Common myeloid progenitor, CD34-positive (primary cell): Measurements from ENCODE around the gene MGST2.

Source experiments
- CTCF ChIA-PET: fragments of 350-600 bp; sonication (Branson Sonifier 250); formaldehyde crosslinking; loops from one replicate; lab custom pipeline; 2021; ENCODE audit warnings: antibody characterized with exemption; lab: Charles Lee
- POLR2A ChIA-PET: fragments of 350-600 bp; sonication (Branson Sonifier 250); formaldehyde crosslinking; loops from one replicate; lab custom pipeline; 2021; ENCODE audit warnings: antibody characterized with exemption; lab: Charles Lee
- DNase-seq, 3 donors: peaks; one replicate each; pipeline versions ENCODE4 v3.0.0 to v3.0.0-alpha.2; 2013
- H3K27ac ChIP-seq, 2 experiments: 1 replicate in 1 of 2; 2 replicates in 1 of 2; pipeline ENCODE4 v1.7.0; 2013; ENCODE audit warnings: inconsistent platforms in 2 of 2, low read length in 2 of 2, mild to moderate bottlenecking in 2 of 2, low read depth in 1 of 2, moderate library complexity in 1 of 2; ENCODE audit not compliant: severe bottlenecking in 2 of 2, insufficient read depth in 1 of 2, poor library complexity in 1 of 2
- H3K27me3 ChIP-seq, 5 experiments: replicated peaks in 2 of 5; 1 replicate in 3 of 5; 2 replicates in 2 of 5; pipeline versions ENCODE4 v1.6.1 to v1.7.0; 2013; ENCODE audit warnings: low read length in 4 of 5, mild to moderate bottlenecking in 2 of 5, moderate library complexity in 2 of 5, inconsistent platforms in 1 of 5; ENCODE audit not compliant: insufficient read depth in 5 of 5, control insufficient read depth in 4 of 5
- H3K36me3 ChIP-seq, 4 experiments: 1 replicate in 2 of 4; 2 replicates in 2 of 4; pipeline versions ENCODE4 v1.6.1 to v1.7.0; 2013; ENCODE audit warnings: low read length in 3 of 4, control low read depth in 1 of 4, mild to moderate bottlenecking in 1 of 4; ENCODE audit not compliant: control insufficient read depth in 4 of 4, insufficient read depth in 4 of 4
- H3K4me1 ChIP-seq, 4 experiments: 1 replicate in 3 of 4; 2 replicates in 1 of 4; pipeline versions ENCODE4 v1.6.1 to v1.7.1; 2013; ENCODE audit warnings: low read length in 3 of 4, mild to moderate bottlenecking in 3 of 4, control low read depth in 1 of 4, inconsistent platforms in 1 of 4, moderate library complexity in 1 of 4; ENCODE audit not compliant: control insufficient read depth in 4 of 4, insufficient read depth in 4 of 4; ENCODE audit errors: control extremely low read depth in 1 of 4
- H3K4me3 ChIP-seq, 7 experiments: 1 replicate in 4 of 7; 2 replicates in 3 of 7; pipeline versions ENCODE4 v1.5.1 to v1.7.0; 2013; ENCODE audit warnings: mild to moderate bottlenecking in 7 of 7, low read length in 6 of 7, moderate library complexity in 6 of 7, inconsistent platforms in 2 of 7, low read depth in 2 of 7, control low read depth in 1 of 7; ENCODE audit not compliant: insufficient read depth in 4 of 7, control insufficient read depth in 1 of 7; ENCODE audit errors: extremely low read depth in 1 of 7
- H3K9me3 ChIP-seq, 5 experiments: 1 replicate in 4 of 5; 2 replicates in 1 of 5; pipeline versions ENCODE4 v1.6.1 to v1.7.1; 2013; ENCODE audit warnings: low read length in 4 of 5, mild to moderate bottlenecking in 2 of 5, inconsistent platforms in 1 of 5, low read depth in 1 of 5, moderate library complexity in 1 of 5; ENCODE audit not compliant: control insufficient read depth in 4 of 5, insufficient read depth in 2 of 5; ENCODE audit errors: control extremely low read depth in 1 of 5
- WGBS: methylation state at CpG from one replicate; pipeline ENCODE4 v1.1.5; 2013; ENCODE audit not compliant: insufficient coverage; 5-methylcytosine and 5-hydroxymethylcytosine counted together

MGST2 gene

GRCh38 chr4:139676365-139676764 lies 10.7 kb downstream of the MGST2 start:
- Histone ChIP-seq H3K36me3 (peaks cover 13 to 55% (median 32%) of the 10 kb centered on the region in 4 experiments), H3K27me3 (no peaks in the 10 kb centered on the region), H3K4me3 (no peak overlapping the region), H3K27ac (no peak overlapping the region), H3K9me3 (no peaks in the 10 kb centered on the region), H3K4me1 (peaks cover 0 to 10% (median 5%) of the 10 kb centered on the region in 4 experiments)
- CTCF ChIA-PET: interaction anchor here (0.9 kb wide), 1 partner anchor 13 kb away, joined by 3 read pairs; no protein-coding TSS in a partner anchor
- no CpG with 5 or more reads among the region's 2 CpGs for WGBS
- POLR2A ChIA-PET: no interaction called here
- DNase-seq: no peak

GRCh38 chr4:139676913-139677585 lies 11.4 kb downstream of the MGST2 start:
- H3K4me1 ChIP-seq: peaks cover 0 to 10% (median 5%) of the 10 kb centered on the region in 4 experiments
- CTCF ChIA-PET: interaction anchor here (0.9 kb wide), 1 partner anchor 14 kb away, joined by 3 read pairs; no protein-coding TSS in a partner anchor
- 96% methylated on average over 2 of the region's 4 CpGs for WGBS
- POLR2A ChIA-PET: no interaction called here
- DNase-seq: no peak
- no peak overlapping the region for H3K27ac ChIP-seq
- peaks cover 13 to 51% (median 32%) of the 10 kb centered on the region in 4 experiments for H3K36me3 ChIP-seq
- no peaks in the 10 kb centered on the region for H3K9me3 ChIP-seq
- no peaks in the 10 kb centered on the region for H3K27me3 ChIP-seq
- H3K4me3 ChIP-seq: no peak overlapping the region

- peaks cover 0 to 16% (median 6%) of the 10 kb centered on the region in 5 experiments for H3K9me3 ChIP-seq
- CTCF ChIA-PET: interaction anchor here (1.1 to 1.3 kb wide), 3 partner anchors 17 to 25 kb away, joined by 3 to 4 read pairs (median 3); no protein-coding TSS in a partner anchor
- DNase-seq: no peak
- peaks cover 0 to 4% (median 0%) of the 10 kb centered on the region in 4 experiments for H3K4me1 ChIP-seq
- 100% methylated on average over 1 of the region's 2 CpGs for WGBS
- H3K27ac ChIP-seq: peak overlapping the region in 1 of 2 experiments; percentile 6
- no peak overlapping the region for H3K4me3 ChIP-seq
- POLR2A ChIA-PET: no interaction called here
- peaks cover 27 to 66% (median 57%) of the 10 kb centered on the region in 4 experiments for H3K36me3 ChIP-seq
- no peaks in the 10 kb centered on the region for H3K27me3 ChIP-seq
Observed at GRCh38 chr4:139682309-139682708, 16.7 kb downstream of the MGST2 start.

- Histone ChIP-seq H3K4me3 (no peak overlapping the region), H3K27ac (no peak overlapping the region), H3K27me3 (no peaks in the 10 kb centered on the region), H3K9me3 (peaks cover 0 to 16% (median 6%) of the 10 kb centered on the region in 5 experiments), H3K36me3 (peaks cover 29 to 68% (median 57%) of the 10 kb centered on the region in 4 experiments), H3K4me1 (peaks cover 0 to 4% (median 0%) of the 10 kb centered on the region in 4 experiments)
- POLR2A ChIA-PET: no interaction called here
- CTCF ChIA-PET: interaction anchor here (1.1 to 2.7 kb wide), 2 partner anchors 17 to 26 kb away, joined by 3 to 7 read pairs; no protein-coding TSS in a partner anchor
- no peak for DNase-seq
- 57% methylated on average over 6 of the region's 6 CpGs for WGBS
Observed at GRCh38 chr4:139682741-139683151, 17.1 kb downstream of the MGST2 start.

- H3K4me1 ChIP-seq: peaks cover 0 to 4% (median 0%) of the 10 kb centered on the region in 4 experiments
- ChIA-PET POLR2A (no interaction called here), CTCF (interaction anchor here (1.1 to 2.7 kb wide), 2 partner anchors 8 to 15 kb away, joined by 3 to 7 read pairs; no protein-coding TSS in a partner anchor)
- H3K9me3 ChIP-seq: peaks cover 0 to 16% (median 6%) of the 10 kb centered on the region in 5 experiments
- no peaks in the 10 kb centered on the region for H3K27me3 ChIP-seq
- H3K36me3 ChIP-seq: peaks cover 25 to 60% (median 45%) of the 10 kb centered on the region in 4 experiments
- 100% methylated on average over 1 of the region's 1 CpG for WGBS
- H3K4me3 ChIP-seq: no peak overlapping the region
- DNase-seq: no peak
- H3K27ac ChIP-seq: no peak overlapping the region
Observed at GRCh38 chr4:139684351-139684750, 18.7 kb downstream of the MGST2 start.

GRCh38 chr4:139685180-139685579 lies 19.6 kb downstream of the MGST2 start:
- Histone ChIP-seq H3K9me3 (peaks cover 0 to 16% (median 6%) of the 10 kb centered on the region in 5 experiments), H3K4me1 (peaks cover 0 to 4% (median 0%) of the 10 kb centered on the region in 4 experiments), H3K36me3 (peaks cover 22 to 55% (median 40%) of the 10 kb centered on the region in 4 experiments), H3K27me3 (no peaks in the 10 kb centered on the region), H3K4me3 (no peak overlapping the region), H3K27ac (no peak overlapping the region)
- 100% methylated on average over 3 of the region's 5 CpGs for WGBS
- POLR2A ChIA-PET: no interaction called here
- CTCF ChIA-PET: interaction anchor here (2.7 kb wide), 1 partner anchor 15 kb away, joined by 7 read pairs; no protein-coding TSS in a partner anchor
- DNase-seq: peak in 2 of 3 donors; percentile 67 to 76

- H3K27me3 ChIP-seq: no peaks in the 10 kb centered on the region
- peaks cover 20 to 59% (median 38%) of the 10 kb centered on the region in 4 experiments for H3K36me3 ChIP-seq
- H3K27ac ChIP-seq: no peak overlapping the region
- ChIA-PET POLR2A (no interaction called here), CTCF (interaction anchor here (1.1 kb wide), 1 partner anchor 30 kb away, joined by 3 read pairs; no protein-coding TSS in a partner anchor)
- peaks cover 0 to 4% (median 0%) of the 10 kb centered on the region in 4 experiments for H3K4me1 ChIP-seq
- H3K9me3 ChIP-seq: peaks cover 0 to 16% (median 6%) of the 10 kb centered on the region in 5 experiments
- no peak for DNase-seq
- no CpG with 5 or more reads among the region's 1 CpG for WGBS
- H3K4me3 ChIP-seq: no peak overlapping the region
Observed at GRCh38 chr4:139686130-139686529, 20.5 kb downstream of the MGST2 start.
